Measurements from ENCODE around the gene MYL10. TPM values are rescaled to one million over a fixed set of nuclear protein-coding genes. Genes with fewer than 3 reads are reported as not detected.
"Not testable (repeated sequence)": the region's sequence is repeated elsewhere in the genome, so short reads cannot be mapped to it uniquely, and the experiment has no call there.

Gene MYL10
- total and polyA plus RNA-seq, 2 experiments from 2014 or later, result 0.23 to 1.2 TPM

DNA sequence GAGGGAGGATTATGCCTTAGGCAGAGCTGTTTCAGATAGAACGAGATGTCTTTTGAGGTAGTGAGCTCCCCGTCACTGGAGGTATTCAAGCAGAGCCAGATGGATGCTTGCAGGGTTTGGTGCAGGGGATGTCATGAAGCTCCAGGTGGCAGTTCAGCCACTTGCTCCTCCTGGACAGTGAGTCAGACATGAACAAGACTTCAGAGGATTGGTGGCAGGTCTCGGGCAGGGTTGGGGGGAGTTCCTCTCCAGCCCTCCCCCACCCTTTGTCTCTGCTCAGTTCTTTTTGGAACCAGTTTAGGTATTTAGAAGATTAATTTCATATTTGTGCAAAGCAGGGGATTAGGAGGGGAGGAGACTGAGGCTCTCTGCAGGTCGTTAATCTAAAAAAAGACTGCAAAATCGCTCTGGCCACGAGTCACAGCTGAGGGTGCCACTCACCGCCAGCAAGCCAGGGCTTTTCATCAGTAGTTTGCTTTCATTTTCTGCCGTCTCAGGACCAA lies 21.5 kb upstream of the MYL10 start:
- 61% methylated on average over 8 of the region's 8 CpGs for WGBS (ENCODE audit: low lambda C conversion rate, missing lambda C conversion rate)
- TF ChIP-seq, protein P1, sequence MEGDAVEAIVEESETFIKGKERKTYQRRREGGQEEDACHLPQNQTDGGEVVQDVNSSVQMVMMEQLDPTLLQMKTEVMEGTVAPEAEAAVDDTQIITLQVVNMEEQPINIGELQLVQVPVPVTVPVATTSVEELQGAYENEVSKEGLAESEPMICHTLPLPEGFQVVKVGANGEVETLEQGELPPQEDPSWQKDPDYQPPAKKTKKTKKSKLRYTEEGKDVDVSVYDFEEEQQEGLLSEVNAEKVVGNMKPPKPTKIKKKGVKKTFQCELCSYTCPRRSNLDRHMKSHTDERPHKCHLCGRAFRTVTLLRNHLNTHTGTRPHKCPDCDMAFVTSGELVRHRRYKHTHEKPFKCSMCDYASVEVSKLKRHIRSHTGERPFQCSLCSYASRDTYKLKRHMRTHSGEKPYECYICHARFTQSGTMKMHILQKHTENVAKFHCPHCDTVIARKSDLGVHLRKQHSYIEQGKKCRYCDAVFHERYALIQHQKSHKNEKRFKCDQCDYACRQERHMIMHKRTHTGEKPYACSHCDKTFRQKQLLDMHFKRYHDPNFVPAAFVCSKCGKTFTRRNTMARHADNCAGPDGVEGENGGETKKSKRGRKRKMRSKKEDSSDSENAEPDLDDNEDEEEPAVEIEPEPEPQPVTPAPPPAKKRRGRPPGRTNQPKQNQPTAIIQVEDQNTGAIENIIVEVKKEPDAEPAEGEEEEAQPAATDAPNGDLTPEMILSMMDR (IDR thresholded peaks at IDR 0.05; ENCODE audit: poor library complexity), result no peak
- Histone ChIP-seq H2AFZ (no peak overlapping the region), H3K4me3 (no peak overlapping the region), H4K20me1 (ENCODE audit: insufficient read depth, poor library complexity, severe bottlenecking) (no peaks in the 10 kb centered on the region), H3K36me3 (replicated peaks; ENCODE audit: insufficient read depth, low read depth) (no peaks in the 10 kb centered on the region), H3K9me3 (ENCODE audit: low read depth) (no peaks in the 10 kb centered on the region), H3K4me1 (ENCODE audit: insufficient read depth) (no peaks in the 10 kb centered on the region), H3K27ac (no peak overlapping the region), H3K4me2 (no peak overlapping the region), H3K27me3 (no peaks in the 10 kb centered on the region), H3K9me2 (replicated peaks; ENCODE audit: insufficient read depth) (no peaks in the 10 kb centered on the region), H3K79me2 (no peaks in the 10 kb centered on the region)
- DNase-seq (ENCODE audit: low spot score), result no peak

DNA sequence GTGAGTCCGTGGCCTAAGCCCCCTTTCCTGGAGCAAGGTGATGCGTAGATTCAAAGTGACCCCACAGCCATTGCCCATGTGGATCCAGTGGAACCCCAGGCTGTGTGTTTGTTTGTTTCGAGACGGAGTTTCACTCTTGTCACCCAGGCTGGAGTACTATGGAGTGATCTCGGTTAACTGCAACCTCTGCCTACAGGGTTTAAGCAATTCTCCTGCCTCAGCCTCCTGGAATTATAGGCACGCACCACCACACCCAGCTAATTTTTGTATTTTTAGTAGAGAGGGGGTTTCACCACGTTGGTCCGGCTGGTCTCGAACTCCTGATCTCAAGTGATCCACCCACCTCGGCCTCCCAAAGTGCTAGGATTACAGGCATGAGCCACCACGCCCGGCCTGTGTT lies 18.8 kb upstream of the MYL10 start:
- 87% methylated on average over 12 of the region's 12 CpGs for WGBS (ENCODE audit: low lambda C conversion rate, missing lambda C conversion rate)

DNA sequence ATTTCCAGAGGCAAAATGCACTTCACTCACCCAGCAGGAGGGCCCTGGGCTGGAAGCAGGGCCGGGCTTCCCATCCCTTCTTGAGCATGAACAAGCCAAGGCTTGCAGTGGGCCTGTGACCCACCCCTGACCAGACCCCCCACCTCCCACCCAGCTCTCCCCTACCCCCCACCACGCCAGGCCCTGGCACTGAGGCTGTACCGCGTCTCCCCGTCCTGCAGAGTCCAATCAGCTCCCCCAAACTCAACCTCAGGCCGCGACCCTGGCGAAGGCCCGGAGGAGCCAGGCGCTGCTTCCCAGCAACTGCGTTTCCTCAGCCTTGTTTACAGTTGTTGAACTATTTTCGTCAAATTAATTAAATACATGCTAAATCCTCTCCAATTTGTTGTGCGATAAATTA lies 16.9 kb upstream of the MYL10 start:
- Histone ChIP-seq H3K79me2 (no peaks in the 10 kb centered on the region), H3K4me1 (ENCODE audit: insufficient read depth) (no peaks in the 10 kb centered on the region), H3K36me3 (replicated peaks; ENCODE audit: insufficient read depth, low read depth) (no peaks in the 10 kb centered on the region), H3K27me3 (no peaks in the 10 kb centered on the region), H3K4me3 (no peak overlapping the region), H4K20me1 (ENCODE audit: insufficient read depth, poor library complexity, severe bottlenecking) (no peaks in the 10 kb centered on the region), H3K4me2 (no peak overlapping the region), H3K27ac (no peak overlapping the region), H3K9me3 (ENCODE audit: low read depth) (no peaks in the 10 kb centered on the region), H3K9me2 (replicated peaks; ENCODE audit: insufficient read depth) (no peaks in the 10 kb centered on the region), H2AFZ (no peak overlapping the region)
- no peak for DNase-seq (ENCODE audit: low spot score)
- 92% methylated on average over 13 of the region's 13 CpGs for WGBS (ENCODE audit: low lambda C conversion rate, missing lambda C conversion rate)
- TF ChIP-seq EZH2 (IDR thresholded peaks at IDR 0.05; ENCODE audit: borderline replicate concordance), result no peak
- TF ChIP-seq EZH2phosphoT487 (IDR thresholded peaks at IDR 0.05; ENCODE audit: low read depth, severe bottlenecking, unreplicated experiment), result no peak
- TF ChIP-seq, protein P1 (IDR thresholded peaks at IDR 0.05; ENCODE audit: poor library complexity), result no peak

More for the DNA sequence above, 18.8 kb upstream of the MYL10 start:
- not testable (repeated sequence) for H3K4me1 ChIP-seq (ENCODE audit: insufficient read depth); H3K9me3 ChIP-seq (ENCODE audit: low read depth); H2AFZ ChIP-seq; H3K36me3 ChIP-seq (replicated peaks; ENCODE audit: insufficient read depth, low read depth); H3K79me2 ChIP-seq; H3K27ac ChIP-seq; H3K27me3 ChIP-seq; H3K4me3 ChIP-seq; H4K20me1 ChIP-seq (ENCODE audit: insufficient read depth, poor library complexity, severe bottlenecking); H3K9me2 ChIP-seq (replicated peaks; ENCODE audit: insufficient read depth); DNase-seq (ENCODE audit: low spot score); H3K4me2 ChIP-seq

DNA sequence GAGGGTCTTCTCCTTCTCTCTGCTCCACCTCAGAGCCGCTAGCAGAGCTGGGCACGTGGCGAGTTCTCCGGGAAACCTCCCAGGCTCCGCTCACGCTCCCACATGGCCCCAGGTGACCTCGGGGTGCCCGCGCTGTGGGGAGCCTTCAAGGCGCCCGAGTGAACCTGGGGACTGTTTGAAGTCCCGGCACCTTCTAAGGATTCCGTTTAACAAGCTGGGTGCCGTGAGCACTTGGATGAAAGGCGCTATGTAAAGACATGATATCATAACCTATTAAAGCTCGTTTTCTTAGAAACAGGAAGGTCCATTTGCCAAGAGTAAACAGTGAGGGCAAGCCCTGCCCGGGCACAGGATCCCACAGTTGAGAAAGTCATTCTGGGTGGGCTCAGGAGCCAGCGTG lies 15.8 kb upstream of the MYL10 start:
- Histone ChIP-seq H4K20me1 (ENCODE audit: insufficient read depth, poor library complexity, severe bottlenecking) (no peaks in the 10 kb centered on the region), H3K36me3 (replicated peaks; ENCODE audit: insufficient read depth, low read depth) (no peaks in the 10 kb centered on the region), H3K4me2 (no peak overlapping the region), H3K27ac (no peak overlapping the region), H3K4me3 (no peak overlapping the region), H3K9me3 (ENCODE audit: low read depth) (no peaks in the 10 kb centered on the region), H3K9me2 (replicated peaks; ENCODE audit: insufficient read depth) (no peaks in the 10 kb centered on the region), H3K27me3 (no peaks in the 10 kb centered on the region), H3K4me1 (ENCODE audit: insufficient read depth) (no peaks in the 10 kb centered on the region), H3K79me2 (no peaks in the 10 kb centered on the region), H2AFZ (no peak overlapping the region)
- TF ChIP-seq EZH2 (IDR thresholded peaks at IDR 0.05; ENCODE audit: borderline replicate concordance) (no peak), EZH2phosphoT487 (IDR thresholded peaks at IDR 0.05; ENCODE audit: low read depth, severe bottlenecking, unreplicated experiment) (no peak)
- TF ChIP-seq, protein P1 (IDR thresholded peaks at IDR 0.05; ENCODE audit: poor library complexity), result no peak
- 66% methylated on average over 18 of the region's 18 CpGs for WGBS (ENCODE audit: low lambda C conversion rate, missing lambda C conversion rate)
- DNase-seq (ENCODE audit: low spot score), result no peak

DNA sequence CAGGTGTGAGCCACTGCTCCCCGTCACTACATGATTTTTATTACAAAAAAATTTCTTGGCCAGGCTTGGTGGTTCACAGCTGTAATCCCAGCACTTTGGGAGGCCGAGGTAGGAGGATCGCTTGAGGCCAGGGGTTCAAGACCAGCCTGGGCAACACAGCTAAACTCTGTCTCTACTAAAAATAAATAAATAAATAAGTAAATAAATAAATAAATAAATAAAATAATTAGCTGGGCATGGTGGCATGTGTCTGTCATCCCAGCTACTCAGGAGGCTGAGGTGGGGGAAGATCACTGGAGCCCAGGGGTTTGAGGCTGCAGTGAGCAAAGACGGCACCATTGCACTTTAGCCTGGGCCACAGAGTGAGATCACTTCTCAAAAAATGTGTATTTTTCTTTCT lies 10.0 kb upstream of the MYL10 start:
- not testable (repeated sequence) for H3K4me1 ChIP-seq (ENCODE audit: insufficient read depth)
- 94% methylated on average over 4 of the region's 4 CpGs for WGBS (ENCODE audit: low lambda C conversion rate, missing lambda C conversion rate)

More for the DNA sequence above, 10.0 kb upstream of the MYL10 start:
- H3K79me2 ChIP-seq; H3K27ac ChIP-seq; H3K9me3 ChIP-seq (ENCODE audit: low read depth); H3K4me2 ChIP-seq; H2AFZ ChIP-seq; H3K4me3 ChIP-seq; H4K20me1 ChIP-seq (ENCODE audit: insufficient read depth, poor library complexity, severe bottlenecking); DNase-seq (ENCODE audit: low spot score); H3K9me2 ChIP-seq (replicated peaks; ENCODE audit: insufficient read depth); H3K36me3 ChIP-seq (replicated peaks; ENCODE audit: insufficient read depth, low read depth); H3K27me3 ChIP-seq: not testable (repeated sequence)
